Astrocyte (in vitro differentiated cells and primary cell): ENCODE results near the gene TTC24. TPM values are rescaled to one million over a fixed set of nuclear protein-coding genes. Genes with fewer than 3 reads are reported as not detected.
"Not testable (repeated sequence)": the region's sequence is repeated elsewhere in the genome, so short reads cannot be mapped to it uniquely, and the experiment has no call there.

ENCODE experiments used
- DNase-seq: peaks from one replicate; pipeline ENCODE4 v3.0.0-alpha.2; 2010; ENCODE audit warnings: low read depth
- FAIRE-seq: peaks from 2 replicates; lab custom pipeline; 2011; peaks lifted over from hg19 to GRCh38; lab: Jason Lieb, UNC
- H2AFZ ChIP-seq: 2 replicates; pipeline ENCODE4 v1.6.0; 2012; ENCODE audit warnings: low read depth, low read length, inconsistent platforms
- H3K27ac ChIP-seq: 2 replicates; pipeline ENCODE4 v1.5.1; 2011; ENCODE audit warnings: low read depth, low read length, inconsistent platforms
- H3K27me3 ChIP-seq: 2 replicates; pipeline ENCODE4 v1.6.0; 2011; ENCODE audit warnings: low read length, inconsistent platforms; ENCODE audit not compliant: insufficient read depth
- H3K36me3 ChIP-seq: 2 replicates; pipeline ENCODE4 v1.5.1; 2011; ENCODE audit warnings: low read length, inconsistent platforms; ENCODE audit not compliant: insufficient read depth
- H3K4me1 ChIP-seq: 2 replicates; pipeline ENCODE4 v1.5.1; 2011; ENCODE audit warnings: low read length, inconsistent platforms; ENCODE audit not compliant: insufficient read depth
- H3K4me2 ChIP-seq: 2 replicates; pipeline ENCODE4 v1.6.0; 2012; ENCODE audit warnings: low read length, inconsistent platforms
- H3K4me3 ChIP-seq: 2 replicates; pipeline ENCODE4 v1.5.1; 2011; ENCODE audit warnings: low read depth, mild to moderate bottlenecking, low read length, inconsistent platforms; ENCODE audit not compliant: insufficient read depth
- H3K79me2 ChIP-seq: 2 replicates; pipeline ENCODE4 v1.6.0; 2012; ENCODE audit warnings: mild to moderate bottlenecking, low read length, inconsistent platforms; ENCODE audit not compliant: insufficient read depth
- H3K9ac ChIP-seq: 2 replicates; pipeline ENCODE4 v1.6.0; 2012; ENCODE audit warnings: mild to moderate bottlenecking, low read length, inconsistent platforms
- H3K9me3 ChIP-seq: 2 replicates; pipeline ENCODE4 v1.5.1; 2012; ENCODE audit warnings: low read depth, mild to moderate bottlenecking, low read length, inconsistent platforms; ENCODE audit not compliant: insufficient read depth
- H4K20me1 ChIP-seq: 2 replicates; pipeline ENCODE4 v1.6.0; 2012; ENCODE audit warnings: low read length, inconsistent platforms; ENCODE audit not compliant: insufficient read depth
- H3K27ac Mint-ChIP-seq: one replicate; pipeline ENCODE4 v1.8.0; 2021; ENCODE audit warnings: mild to moderate bottlenecking, mixed read lengths; ENCODE audit not compliant: unreplicated experiment
- H3K27me3 Mint-ChIP-seq: one replicate; pipeline ENCODE4 v1.8.0; 2021; ENCODE audit warnings: low read depth, mixed read lengths; ENCODE audit not compliant: unreplicated experiment
- H3K36me3 Mint-ChIP-seq: one replicate; pipeline ENCODE4 v1.8.0; 2021; ENCODE audit warnings: low read depth, mixed read lengths; ENCODE audit not compliant: unreplicated experiment
- H3K4me1 Mint-ChIP-seq: one replicate; pipeline ENCODE4 v1.8.0; 2021; ENCODE audit warnings: low read depth, mixed read lengths; ENCODE audit not compliant: unreplicated experiment
- H3K4me3 Mint-ChIP-seq: one replicate; pipeline ENCODE4 v1.8.0; 2021; ENCODE audit warnings: mild to moderate bottlenecking, moderate library complexity, mixed read lengths; ENCODE audit not compliant: unreplicated experiment
- H3K9me3 Mint-ChIP-seq: one replicate; pipeline ENCODE4 v1.8.0; 2021; ENCODE audit warnings: mild to moderate bottlenecking, mixed read lengths; ENCODE audit not compliant: unreplicated experiment
- CTCF ChIP-seq: IDR thresholded peaks from 2 replicates; pipeline ENCODE4 v1.5.1; 2011; ENCODE audit warnings: low read depth, mild to moderate bottlenecking, inconsistent platforms, low read length, moderate library complexity; ENCODE audit not compliant: insufficient read depth
- EZH2 ChIP-seq: IDR thresholded peaks from 2 replicates; pipeline ENCODE4 v1.6.1; 2012; ENCODE audit warnings: mild to moderate bottlenecking, low read length, inconsistent platforms; ENCODE audit not compliant: insufficient read depth
- total RNA-seq: library from RNA; stranded (reverse); gene quantifications from 2 replicates; pipeline ENCODE4 v1.2.1, GENCODE V29; 2021

Gene TTC24
- total RNA-seq, 1 donor from 2014 or later = not detected

DNA sequence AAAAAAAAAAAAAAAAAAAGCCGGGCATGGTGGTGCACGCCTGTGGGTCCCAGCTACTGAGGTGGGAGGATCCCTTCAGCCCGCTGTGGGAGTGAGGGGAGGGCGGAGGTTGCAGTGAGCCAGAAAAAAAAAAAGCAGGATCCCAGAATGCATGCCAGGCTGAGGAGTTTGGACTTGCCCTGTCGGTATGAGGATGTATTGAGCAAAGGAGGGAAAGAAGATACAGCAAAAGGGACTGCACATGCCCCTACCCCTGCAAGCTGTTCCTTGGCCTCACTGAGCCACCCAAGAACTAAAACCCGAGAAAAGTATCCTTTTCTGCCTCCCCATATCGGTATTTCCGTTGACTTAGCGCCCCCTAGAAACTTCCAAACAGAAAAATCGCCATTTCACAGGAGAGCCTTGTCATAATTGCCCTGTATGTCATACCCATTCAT lies 23.1 kb downstream of the TTC24 start:
- no peaks in the 10 kb centered on the region for H3K9me3 ChIP-seq
- no peak overlapping the region for H3K9ac ChIP-seq
- Mint-ChIP-seq H3K27ac (no peak overlapping the region), H3K36me3 (peaks cover 8% of the 10 kb centered on the region), H3K4me1 (peaks cover 8% of the 10 kb centered on the region), H3K9me3 (no peaks in the 10 kb centered on the region), H3K27me3 (no peaks in the 10 kb centered on the region), H3K4me3 (no peak overlapping the region)
- no peak for DNase-seq
- H3K4me3 ChIP-seq = no peak overlapping the region
- H3K36me3 ChIP-seq = peaks cover 12% of the 10 kb centered on the region
- H4K20me1 ChIP-seq = peaks cover 13% of the 10 kb centered on the region
- peaks cover 30% of the 10 kb centered on the region for H3K79me2 ChIP-seq
- H3K4me2 ChIP-seq = peak overlapping the region; percentile 8
- no peak overlapping the region for H2AFZ ChIP-seq
- no peaks in the 10 kb centered on the region for H3K27me3 ChIP-seq
- no peak overlapping the region for H3K27ac ChIP-seq
- peaks cover 8% of the 10 kb centered on the region for H3K4me1 ChIP-seq
- TF ChIP-seq CTCF = peak; percentile 13
- TF ChIP-seq EZH2 = no peak
- FAIRE-seq = no peak

DNA sequence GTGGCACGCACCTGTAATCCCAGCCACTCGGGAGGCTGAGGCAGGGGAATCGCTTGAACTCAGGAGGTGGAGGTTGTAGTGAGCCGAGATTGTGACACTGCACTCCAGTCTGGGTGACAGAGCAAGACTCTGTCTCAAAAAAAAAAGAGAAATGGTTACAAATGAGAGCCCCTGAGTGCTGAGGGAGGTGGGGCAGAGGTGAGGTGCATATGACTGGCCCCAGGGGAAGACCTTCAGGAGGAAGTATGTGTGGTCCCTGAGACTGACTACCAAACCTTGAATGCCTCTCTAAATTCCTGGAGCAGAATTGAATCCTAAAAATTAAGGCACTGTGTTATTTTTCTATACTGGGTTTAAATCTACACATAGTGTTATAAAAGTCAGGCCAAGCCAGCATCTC lies 27.8 kb downstream of the TTC24 start:
- not testable (repeated sequence) for H3K9ac ChIP-seq, H3K4me1 Mint-ChIP-seq, H4K20me1 ChIP-seq, H3K9me3 Mint-ChIP-seq, H3K4me3 ChIP-seq, H3K4me1 ChIP-seq, H3K4me2 ChIP-seq, H3K4me3 Mint-ChIP-seq, FAIRE-seq, H3K9me3 ChIP-seq, H3K27ac ChIP-seq, H3K36me3 ChIP-seq, H2AFZ ChIP-seq, H3K27me3 ChIP-seq, H3K27ac Mint-ChIP-seq, H3K27me3 Mint-ChIP-seq, DNase-seq, H3K36me3 Mint-ChIP-seq, H3K79me2 ChIP-seq

- no peak overlapping the region for H2AFZ ChIP-seq
Measured at GRCh38 chr1:156608036-156608674, 28.6 kb downstream of the TTC24 start.

More at GRCh38 chr1:156608036-156608674, 28.6 kb downstream of the TTC24 start:
- peak; percentile 85 for FAIRE-seq
- peak; percentile 78 for TF ChIP-seq CTCF
- no peak for TF ChIP-seq EZH2
- Histone ChIP-seq H4K20me1 (no peaks in the 10 kb centered on the region), H3K27me3 (peaks cover 10% of the 10 kb centered on the region), H3K4me2 (no peak overlapping the region), H3K9ac (no peak overlapping the region), H3K4me3 (no peak overlapping the region), H3K9me3 (no peaks in the 10 kb centered on the region), H3K4me1 (no peaks in the 10 kb centered on the region), H3K79me2 (no peaks in the 10 kb centered on the region), H3K27ac (no peak overlapping the region), H3K36me3 (no peaks in the 10 kb centered on the region)
- peak; percentile 45 for DNase-seq
- H3K4me3 Mint-ChIP-seq = no peak overlapping the region
- H3K36me3 Mint-ChIP-seq = no peaks in the 10 kb centered on the region
- H3K27ac Mint-ChIP-seq = peak overlapping the region; percentile 89
- peaks cover 7% of the 10 kb centered on the region for H3K27me3 Mint-ChIP-seq
- peaks cover 4% of the 10 kb centered on the region for H3K4me1 Mint-ChIP-seq
- H3K9me3 Mint-ChIP-seq = no peaks in the 10 kb centered on the region
